ENCODE measurements around the gene ACOX3.

Gene ACOX3

GRCh38 chr4:8332891-8333331, 107.6 kb downstream of the ACOX3 start:
- DNase-seq: no peak

- DNase-seq: no peak
Observed at GRCh38 chr4:8332038-8332857, 108.3 kb downstream of the ACOX3 start.

GRCh38 chr4:8331575-8331955, 109.0 kb downstream of the ACOX3 start:
- no peak for DNase-seq

- no peak for DNase-seq
Observed at GRCh38 chr4:8330821-8331574, 109.5 kb downstream of the ACOX3 start.

- DNase-seq: no peak
Observed at GRCh38 chr4:8329859-8330761, 110.4 kb downstream of the ACOX3 start.

GRCh38 chr4:8329560-8329858, 111.0 kb downstream of the ACOX3 start:
- DNase-seq: no peak

- no peak for DNase-seq
Observed at GRCh38 chr4:8328866-8329559, 111.5 kb downstream of the ACOX3 start.

- no peak for DNase-seq
Observed at GRCh38 chr4:8328456-8328855, 112.1 kb downstream of the ACOX3 start.

GRCh38 chr4:8326206-8326605, 114.3 kb downstream of the ACOX3 start:
- DNase-seq: no peak

GRCh38 chr4:8325291-8325973, 115.1 kb downstream of the ACOX3 start:
- no peak for DNase-seq

GRCh38 chr4:8324640-8325239, 115.8 kb downstream of the ACOX3 start:
- no peak for DNase-seq

GRCh38 chr4:8323947-8324555, 116.5 kb downstream of the ACOX3 start:
- no peak for DNase-seq

GRCh38 chr4:8322794-8323704, 117.5 kb downstream of the ACOX3 start:
- DNase-seq: no peak

GRCh38 chr4:8321771-8322170, 118.8 kb downstream of the ACOX3 start:
- no peak for DNase-seq

- DNase-seq: no peak
Observed at GRCh38 chr4:8321220-8321619, 119.3 kb downstream of the ACOX3 start.

- DNase-seq: peak in 1 of 2 experiments; percentile 2
Observed at GRCh38 chr4:8320386-8320750, 120.2 kb downstream of the ACOX3 start.

GRCh38 chr4:8319731-8320385, 120.7 kb downstream of the ACOX3 start:
- peak; percentile 11 to 19 for DNase-seq

- no peak for DNase-seq
Observed at GRCh38 chr4:8319061-8319460, 121.5 kb downstream of the ACOX3 start.

GRCh38 chr4:8318509-8318908, 122.0 kb downstream of the ACOX3 start:
- DNase-seq: no peak

- no peak for DNase-seq
Observed at GRCh38 chr4:8317474-8317873, 123.0 kb downstream of the ACOX3 start.

Data from Kasumi-1 (cell line).